HG03108 (cell line): ENCODE measurements around the gene CUX1.

Experiments
- ATAC-seq: cut with Tn5 transposase; IDR thresholded peaks from one replicate; pipeline ENCODE4 v1.9.1; 2021; ENCODE audit warnings: moderate library complexity; ENCODE audit not compliant: unreplicated experiment

Gene CUX1

DNA sequence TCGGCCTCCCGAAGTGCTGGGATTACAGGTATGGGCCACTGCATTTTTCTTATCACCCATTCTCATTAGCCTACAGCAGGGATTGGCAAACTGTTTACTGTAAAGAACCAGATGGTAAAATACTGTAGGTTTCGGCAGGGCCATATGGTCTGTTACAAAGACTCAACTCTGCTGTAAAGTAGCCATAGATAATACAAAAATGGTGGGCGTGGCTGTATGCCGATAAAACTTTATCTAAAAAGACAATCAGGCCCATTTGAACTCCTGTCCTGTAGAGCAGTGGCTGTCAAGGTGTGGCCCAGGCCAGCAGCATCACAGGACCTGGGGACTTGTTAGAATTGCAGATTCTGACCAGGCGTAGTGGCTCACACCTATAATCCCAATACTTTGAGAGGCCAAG lies 134.3 kb downstream of the CUX1 start:
- ATAC-seq: no peak

DNA sequence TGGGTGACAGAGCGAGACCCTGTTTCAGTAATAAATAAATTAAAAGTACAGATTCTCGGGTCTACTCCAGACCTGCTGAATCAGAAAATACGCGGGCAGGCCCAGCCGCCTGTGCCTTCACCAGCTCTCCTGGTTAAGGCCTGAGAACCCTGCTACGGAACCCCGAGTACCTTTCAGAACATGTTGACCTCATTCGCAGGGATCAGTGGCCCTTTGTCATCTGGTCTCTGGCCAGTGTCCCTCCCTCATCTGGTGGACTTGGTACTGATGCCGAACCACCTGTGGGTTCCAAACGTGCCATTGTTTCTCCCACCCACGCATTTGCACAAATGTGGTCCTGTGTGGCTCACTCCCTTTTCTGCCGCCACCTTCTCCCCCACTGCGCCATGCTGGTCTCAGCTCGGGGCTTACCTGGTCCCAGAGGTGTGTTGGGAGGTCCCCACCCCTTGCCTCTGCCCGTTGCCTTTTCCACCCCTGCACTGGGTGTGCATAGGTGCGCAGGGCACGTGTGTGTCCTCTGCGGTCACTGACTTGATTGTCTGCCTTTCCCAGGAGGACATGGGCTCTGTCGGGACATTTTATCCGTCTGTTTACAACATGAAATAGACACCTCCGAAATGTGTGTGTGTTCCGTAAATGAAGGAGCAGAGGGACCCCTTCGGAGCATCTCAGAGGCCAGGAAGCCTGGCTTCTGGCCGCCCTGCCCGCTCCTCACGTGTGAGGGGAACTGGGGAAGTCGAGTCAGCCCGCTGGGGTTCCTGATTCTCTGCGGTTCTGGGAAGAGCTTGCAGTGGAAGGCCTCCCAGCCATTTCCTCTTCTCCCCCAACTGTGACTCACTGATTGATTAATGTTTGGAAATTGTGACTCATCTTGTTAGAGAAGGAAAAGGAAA lies 135.2 kb downstream of the CUX1 start:
- ATAC-seq: no peak

GRCh38 chr7:101953248-101953819 lies 135.9 kb downstream of the CUX1 start:
- no peak for ATAC-seq

DNA sequence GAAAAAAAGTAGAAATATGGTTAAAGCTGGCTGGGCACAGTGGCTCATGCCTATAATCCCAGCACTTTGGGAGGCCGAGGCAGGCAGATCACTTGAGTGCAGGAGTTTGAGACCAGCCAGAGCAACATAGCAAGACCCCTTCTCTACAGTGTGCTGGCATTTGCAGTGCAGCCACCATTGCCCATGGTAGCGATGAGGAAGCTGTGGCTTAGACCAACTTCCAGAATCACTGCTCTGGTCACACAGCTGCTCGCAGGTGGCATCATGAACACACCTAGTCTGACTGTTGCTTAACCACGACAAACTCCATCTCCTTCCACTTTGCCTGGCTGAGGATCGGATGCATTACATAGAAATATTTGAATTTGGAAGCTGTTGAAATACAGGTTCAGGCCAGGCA lies 137.1 kb downstream of the CUX1 start:
- no peak for ATAC-seq

DNA sequence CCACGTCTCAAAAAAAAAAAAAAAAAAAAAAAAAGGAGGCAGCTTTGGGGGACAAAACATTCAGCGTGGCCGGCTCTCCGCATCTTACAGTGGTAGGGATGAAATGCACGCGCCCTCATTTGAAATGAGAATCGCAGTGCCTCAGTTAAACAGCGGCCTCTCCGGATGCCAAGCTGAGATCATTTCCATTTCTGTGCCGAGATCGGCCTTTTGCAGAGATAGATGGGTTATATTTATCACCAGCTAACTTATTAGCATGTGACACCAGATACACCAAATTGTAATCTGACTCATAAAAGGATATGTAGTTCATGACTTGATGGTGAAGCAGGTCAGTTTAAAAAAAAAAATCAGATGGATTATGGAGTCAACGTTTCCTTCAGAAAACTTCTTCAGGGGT lies 138.7 kb downstream of the CUX1 start:
- ATAC-seq: no peak

- no peak for ATAC-seq
Measured at GRCh38 chr7:101957744-101958525, 140.5 kb downstream of the CUX1 start.

DNA sequence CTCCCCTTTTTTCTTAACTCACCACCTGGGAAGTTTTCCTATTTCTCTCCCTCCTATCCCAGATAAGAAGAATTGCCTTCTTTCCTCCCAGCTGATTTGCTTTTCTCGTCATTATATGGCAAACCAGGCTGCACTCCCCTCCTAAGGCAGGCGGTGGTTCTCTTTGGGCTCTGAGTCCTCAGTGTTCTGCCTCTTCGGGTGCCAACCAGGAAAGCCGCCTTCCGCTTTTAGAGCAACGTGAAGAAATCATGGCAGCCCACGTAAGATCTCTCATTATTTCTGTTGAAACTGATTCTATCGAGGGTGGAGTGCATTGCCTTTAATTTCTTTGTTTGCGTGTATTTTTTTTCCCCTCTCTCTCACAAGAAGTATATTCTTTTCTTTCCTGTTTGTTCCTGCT lies 141.9 kb downstream of the CUX1 start:
- ATAC-seq: no peak

DNA sequence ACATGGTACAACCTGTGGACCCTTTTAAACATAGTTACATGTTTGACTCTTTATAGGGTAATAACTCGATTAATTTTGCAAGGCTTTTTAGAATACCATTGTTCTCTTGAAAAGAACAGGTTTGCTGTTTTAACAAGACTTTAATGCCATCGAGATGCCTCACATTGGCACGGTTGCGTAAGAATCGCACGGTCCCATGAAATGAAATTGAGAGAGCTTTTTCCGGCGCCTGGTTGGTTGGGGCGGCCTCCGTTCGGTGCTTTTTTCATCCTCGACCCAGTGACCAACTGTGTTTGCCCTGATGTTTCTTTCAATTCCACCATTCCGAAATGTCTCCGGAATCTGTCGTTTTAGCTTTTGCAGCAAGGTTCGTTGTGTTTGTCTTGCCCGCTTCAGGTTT lies 142.4 kb downstream of the CUX1 start:
- ATAC-seq: no peak

DNA sequence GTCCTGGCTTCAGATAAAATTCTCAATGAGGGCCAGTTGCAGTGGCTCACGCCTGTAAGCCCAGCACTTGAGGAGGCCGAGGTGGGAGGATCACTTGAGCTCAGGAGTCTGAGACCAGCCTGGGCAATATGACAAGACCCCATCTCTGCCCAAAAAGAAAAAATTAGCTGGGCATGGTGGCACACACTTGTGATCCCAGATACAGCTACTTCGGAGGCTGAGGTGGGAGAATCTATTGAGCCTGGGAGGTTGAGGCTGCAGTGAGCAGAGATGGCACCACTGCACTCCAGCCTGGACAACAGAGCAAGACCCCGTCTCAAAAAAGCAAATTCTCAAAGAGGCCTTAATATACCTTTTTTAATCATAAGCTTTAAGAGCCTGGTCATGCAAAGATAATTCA lies 142.9 kb downstream of the CUX1 start:
- no peak for ATAC-seq

DNA sequence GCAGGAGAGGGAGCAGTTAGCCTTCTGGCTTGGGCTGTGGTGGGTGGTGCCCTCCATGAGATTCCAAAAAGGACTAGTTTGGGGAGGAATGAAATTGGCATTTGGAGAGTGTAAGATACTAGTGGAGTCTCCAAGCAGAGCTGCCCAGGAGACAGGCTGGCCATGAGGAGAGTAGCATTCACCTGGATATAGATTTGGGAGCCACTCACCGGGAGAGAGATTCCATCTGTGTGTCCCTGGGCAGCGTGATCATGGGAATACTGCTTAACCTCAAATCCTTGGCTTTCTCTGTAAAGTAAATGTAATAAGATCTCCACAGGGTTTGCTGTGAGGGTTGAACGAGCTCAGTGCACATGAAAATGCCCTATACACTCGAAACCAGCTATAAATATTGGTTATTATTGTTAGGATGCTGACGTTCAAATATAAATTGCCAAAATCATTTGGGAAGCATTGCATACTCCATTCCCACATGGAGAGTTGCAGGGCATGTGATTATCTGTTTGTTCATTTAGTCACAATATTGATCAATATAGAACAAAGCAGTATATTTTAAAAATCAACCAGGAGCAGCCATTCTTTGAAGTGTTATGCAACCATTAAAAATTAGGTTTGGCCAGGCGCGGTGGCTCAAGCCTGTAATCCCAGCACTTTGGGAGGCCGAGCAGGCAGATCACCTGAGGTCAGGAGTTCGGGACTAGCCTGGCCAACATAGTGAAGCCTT lies 143.7 kb downstream of the CUX1 start:
- ATAC-seq: no peak

- no peak for ATAC-seq
Measured at GRCh38 chr7:101961811-101962210, 144.4 kb downstream of the CUX1 start.

DNA sequence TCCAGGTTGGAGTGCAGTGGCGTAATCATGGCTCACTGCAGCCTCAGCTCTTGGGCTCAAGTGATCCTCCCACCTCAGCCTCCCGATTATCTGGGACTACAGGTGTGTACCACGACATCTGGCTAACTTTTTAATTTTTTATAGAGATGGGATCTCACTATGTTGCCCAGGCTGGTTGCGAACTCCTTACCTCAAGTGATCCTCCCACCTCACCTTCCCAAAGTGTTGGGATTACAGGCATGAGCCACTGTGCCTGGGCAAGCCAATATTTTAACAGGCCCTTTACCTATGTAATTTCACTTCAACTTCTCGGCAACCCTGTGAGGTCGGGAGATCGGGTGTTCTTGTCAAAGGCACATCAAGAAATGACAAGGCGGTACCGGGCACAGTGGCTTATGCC lies 146.3 kb downstream of the CUX1 start:
- no peak for ATAC-seq

DNA sequence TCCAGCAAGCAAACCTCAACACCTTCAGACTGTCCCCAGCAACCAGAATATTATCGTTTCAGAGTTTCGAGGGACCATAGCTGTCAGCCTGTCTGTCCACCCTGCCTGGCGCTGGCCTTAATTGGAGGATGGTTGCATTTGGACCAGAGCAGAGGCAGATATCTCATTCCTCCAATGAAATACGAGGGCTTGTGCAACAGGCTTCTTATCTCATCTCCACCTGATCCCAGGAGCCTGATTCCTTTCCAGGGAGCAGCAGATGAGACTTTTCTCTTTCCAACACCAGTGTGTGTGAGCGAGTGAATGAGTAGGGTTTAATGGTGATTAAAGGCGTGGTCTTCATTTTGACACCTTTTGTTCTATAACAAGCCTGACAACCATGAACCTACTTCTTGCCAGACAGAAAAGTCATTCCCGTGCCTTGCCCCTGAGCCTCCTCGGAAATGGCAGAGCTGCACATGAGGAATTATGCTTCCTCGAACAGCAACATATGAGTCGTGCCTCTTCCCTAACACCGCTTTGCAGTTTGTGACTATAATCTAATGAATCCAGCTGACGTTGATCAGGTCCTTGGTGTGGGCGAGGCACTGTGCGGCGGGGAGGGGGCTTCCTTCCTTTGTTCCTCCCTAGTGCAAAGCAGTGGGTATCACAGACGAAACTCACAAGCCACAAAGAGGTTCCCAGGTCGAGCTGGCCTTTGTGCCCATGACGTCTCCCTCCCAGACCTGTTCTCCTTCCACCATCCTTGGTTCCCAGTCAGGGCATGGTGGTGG lies 147.4 kb downstream of the CUX1 start:
- ATAC-seq: no peak

- no peak for ATAC-seq
Measured at GRCh38 chr7:101968720-101969466, 151.5 kb downstream of the CUX1 start.

- ATAC-seq: no peak
Measured at GRCh38 chr7:101969997-101970585, 152.7 kb downstream of the CUX1 start.

DNA sequence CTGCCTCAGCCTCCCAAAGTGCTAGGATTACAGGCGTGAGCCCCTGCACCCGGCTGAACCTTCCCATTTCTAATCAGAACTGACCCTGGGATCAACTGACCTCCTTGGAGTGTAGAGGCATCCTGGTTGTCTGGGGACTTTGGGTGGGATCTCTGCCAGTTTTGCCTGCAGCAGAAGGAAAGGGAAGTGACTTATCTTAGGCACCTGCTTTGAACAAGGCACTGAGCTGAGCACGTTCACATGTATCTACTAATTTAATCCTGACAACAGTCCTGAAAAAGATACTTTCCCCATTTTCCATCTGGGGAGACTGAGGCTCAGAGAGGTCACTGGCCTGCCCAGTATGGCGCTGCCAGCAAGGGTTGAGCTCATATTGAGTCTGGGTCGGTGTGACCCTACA lies 153.4 kb downstream of the CUX1 start:
- ATAC-seq: no peak

- no peak for ATAC-seq
Measured at GRCh38 chr7:101971457-101971856, 154.0 kb downstream of the CUX1 start.

GRCh38 chr7:101972627-101973026 lies 155.2 kb downstream of the CUX1 start:
- ATAC-seq: no peak

GRCh38 chr7:101973130-101973529 lies 155.7 kb downstream of the CUX1 start:
- no peak for ATAC-seq
